ENCODE measurements around the gene SNX9. TPM values are rescaled to one million over a fixed set of nuclear protein-coding genes. Genes with fewer than 3 reads are reported as not detected.

The SNX9 gene
- total and polyA plus RNA-seq, 2 of the 4 experiments (the other 2 are of a cell fraction), result 35.3 to 41.2 TPM

DNA sequence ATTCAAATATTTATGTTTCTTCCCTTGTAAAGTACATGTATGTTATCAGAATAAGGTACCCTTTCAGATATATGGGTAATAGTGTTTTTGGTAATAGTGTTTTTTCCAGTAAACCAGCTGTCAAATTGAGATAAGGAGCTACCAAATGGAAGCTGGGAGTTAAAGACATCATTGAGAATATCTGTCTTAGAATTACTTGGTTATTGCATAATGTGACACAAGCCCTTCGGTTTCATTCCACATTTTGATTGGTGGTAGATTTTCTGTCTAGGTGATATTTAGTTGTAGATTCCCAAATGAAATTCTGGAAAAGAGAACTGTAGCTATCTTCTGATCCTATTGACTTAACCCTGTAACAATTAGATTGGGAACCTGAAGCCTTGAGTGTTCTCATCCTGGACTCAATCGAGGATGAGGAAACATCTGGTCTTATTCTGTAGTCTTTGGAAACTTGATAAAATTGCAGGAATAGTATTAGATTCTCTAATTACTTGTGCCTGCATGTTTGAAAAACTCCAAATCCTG is 83.6 kb downstream of the SNX9 start:
- ATAC-seq (ENCODE audit: low read depth) (no peak), DNase-seq (no peak)
- no peak overlapping the region for H3K4ac ChIP-seq (ENCODE audit: low read depth, low read length)
- H4K8ac ChIP-seq (ENCODE audit: low read depth in 2 of 2, low read length in 2 of 2), result no peak overlapping the region
- peaks cover 11 to 35% of the 10 kb centered on the region in 2 experiments for H3K79me1 ChIP-seq (ENCODE audit: low read depth in 1 of 2, low read length in 2 of 2)
- H2AK9ac ChIP-seq (replicated peaks; ENCODE audit: low read depth, low read length, poor library complexity), result no peak overlapping the region
- in situ Hi-C loops (cut with MboI; ENCODE audit: low sequenced_read_pairs), result no loop called here
- no peak overlapping the region for H3K14ac ChIP-seq (replicated peaks; ENCODE audit: low read depth, low read length)
- peaks cover 4% of the 10 kb centered on the region for H3K4me1 ChIP-seq (ENCODE audit: control insufficient read depth, insufficient read depth, low read length)
- no peaks in the 10 kb centered on the region; the same call in 1 of the 2 replicates for H3K9me1 ChIP-seq (ENCODE audit: insufficient read depth, low read length)
- WGBS, 2 experiments (ENCODE audit: extremely low coverage in 2 of 2, insufficient read length in 1 of 2), result no CpG with 5 or more reads among the region's 2 CpGs
- no peak overlapping the region for H3K4me2 ChIP-seq (ENCODE audit: low read depth, low read length)
- H4K91ac ChIP-seq (ENCODE audit: insufficient read depth, low read depth, low read length), result no peak overlapping the region
- intact Hi-C loops (cut with micrococcal nuclease), result no loop called here
- H3K9me3 ChIP-seq (ENCODE audit: control insufficient read depth, insufficient read depth, low read length), result no peaks in the 10 kb centered on the region
- no peak overlapping the region for H3K9ac ChIP-seq (ENCODE audit: low read depth, low read length)
- dilution Hi-C loops (cut with HindIII; ENCODE audit: low sequenced_read_pairs, unreplicated experiment), result no loop called here
- H2AK5ac ChIP-seq (ENCODE audit: low read depth, low read length), result no peak overlapping the region
- ChIA-PET POLR2A (ENCODE audit: unreplicated experiment) (no interaction called here), CTCF (no interaction called here)
- H3K27me3 ChIP-seq (ENCODE audit: control insufficient read depth, insufficient read depth, low read length), result no peaks in the 10 kb centered on the region
- no peak overlapping the region for H3K4me3 ChIP-seq (ENCODE audit: insufficient read depth, low read depth, low read length)
- no peak overlapping the region for H2BK15ac ChIP-seq (ENCODE audit: low read depth, low read length)
- no peak overlapping the region for H3K56ac ChIP-seq (ENCODE audit: extremely low read depth, insufficient read depth, low read length)
- H3K27ac ChIP-seq (ENCODE audit: insufficient read depth, low read length), result no peak overlapping the region
- H3K23ac ChIP-seq (ENCODE audit: low read depth, low read length), result no peak overlapping the region
- H3K18ac ChIP-seq (ENCODE audit: low read depth, low read length), result no peak overlapping the region
- no peak overlapping the region for H2BK20ac ChIP-seq (ENCODE audit: low read depth, low read length)
- peaks cover 39% of the 10 kb centered on the region for H3K36me3 ChIP-seq (ENCODE audit: control insufficient read depth, insufficient read depth, low read length)
- H2AFZ ChIP-seq (replicated peaks; ENCODE audit: low read length, poor library complexity), result no peak overlapping the region
- no peak overlapping the region for H2BK120ac ChIP-seq (ENCODE audit: low read depth, low read length)
- no peak overlapping the region for H4K5ac ChIP-seq (ENCODE audit: low read depth, low read length)
- peaks cover 4% of the 10 kb centered on the region; the same call in 1 of the 2 replicates for H4K20me1 ChIP-seq (ENCODE audit: insufficient read depth, low read length)
- peak; percentile 34; the same call in 1 of the 2 replicates for TF ChIP-seq CEBPB (IDR thresholded peaks at IDR 0.05; ENCODE audit: low read depth, low read length)
- no peak for TF ChIP-seq ELK1 (IDR thresholded peaks at IDR 0.05; ENCODE audit: borderline replicate concordance, low read depth, low read length)
- no peak for TF ChIP-seq MAFK (IDR thresholded peaks at IDR 0.05; ENCODE audit: low read depth, low read length)
- no TSS peak for BruUV-seq (replicated peaks)
- no peak overlapping the region for H2BK5ac ChIP-seq (ENCODE audit: low read depth, low read length, poor library complexity, severe bottlenecking)

Data from IMR-90 (cell line).